OCI-LY7 (cell line): ENCODE data around the gene C6orf141. TPM values are rescaled to one million over a fixed set of nuclear protein-coding genes. Genes with fewer than 3 reads are reported as not detected.

Experiments used
- BruUV-seq: library from RNA; stranded (reverse); fragments of 400-500 nt; replicated peaks from 2 replicates; lab custom pipeline; 2021; lab: Mats Ljungman, UMichigan
- CTCF ChIA-PET: fragments of 300-600 bp; sonication (Branson Sonifier 250); formaldehyde crosslinking; loops from one replicate; lab custom pipeline; 2022; ENCODE audit warnings: antibody characterized with exemption; ENCODE audit not compliant: unreplicated experiment; lab: Charles Lee
- POLR2A ChIA-PET: fragments of 300-600 bp; sonication (Branson Sonifier 250); formaldehyde crosslinking; loops from one replicate; lab custom pipeline; 2022; ENCODE audit warnings: antibody characterized with exemption; lab: Charles Lee
- DNase-seq: peaks from one replicate; pipeline ENCODE4 v3.0.0-alpha.2; 2015; ENCODE audit warnings: low spot score
- H2AFZ ChIP-seq: fragments of 200-600 bp; sonication (generic), shearing (Covaris generic); 2 replicates; pipeline ENCODE4 v1.6.1; 2014; ENCODE audit warnings: mild to moderate bottlenecking, antibody characterized with exemption, low read length, moderate library complexity
- H3K27ac ChIP-seq: fragments of 200-600 bp; sonication (generic); 2 replicates; pipeline ENCODE4 v1.5.1; 2014; ENCODE audit warnings: mixed run types, low read depth, mild to moderate bottlenecking, moderate library complexity, low read length, inconsistent platforms; ENCODE audit not compliant: poor library complexity, severe bottlenecking
- H3K36me3 ChIP-seq: fragments of 200-600 bp; sonication (generic); 2 replicates; pipeline ENCODE4 v1.6.1; 2014; ENCODE audit warnings: mild to moderate bottlenecking, antibody characterized with exemption, low read length, moderate library complexity, mixed read lengths; ENCODE audit not compliant: insufficient read depth
- H3K4me1 ChIP-seq: fragments of 200-600 bp; sonication (generic); 2 replicates; pipeline ENCODE4 v1.5.1; 2014; ENCODE audit warnings: mild to moderate bottlenecking, low read length; ENCODE audit not compliant: insufficient read depth, poor library complexity, severe bottlenecking
- H3K4me2 ChIP-seq: fragments of 200-600 bp; sonication (generic); 2 replicates; pipeline ENCODE4 v1.6.1; 2014; ENCODE audit warnings: mild to moderate bottlenecking, low read length
- H3K4me3 ChIP-seq: fragments of 200-600 bp; sonication (generic); 2 replicates; pipeline ENCODE4 v1.5.1; 2014; ENCODE audit warnings: mild to moderate bottlenecking, low read depth, low read length; ENCODE audit not compliant: poor library complexity, severe bottlenecking
- H3K79me2 ChIP-seq: fragments of 200-600 bp; sonication (generic); 2 replicates; pipeline ENCODE4 v1.6.1; 2016; ENCODE audit warnings: low read depth, mild to moderate bottlenecking, low read length, moderate library complexity, mixed read lengths; ENCODE audit not compliant: insufficient read depth
- H3K9me2 ChIP-seq: fragments of 200-600 bp; sonication (generic); 2 replicates; pipeline ENCODE4 v1.6.1; 2016; ENCODE audit warnings: mild to moderate bottlenecking, low read length, mixed read lengths; ENCODE audit not compliant: insufficient read depth
- H3K9me3 ChIP-seq: fragments of 200-600 bp; sonication (generic); 2 replicates; pipeline ENCODE4 v1.6.1; 2014; ENCODE audit warnings: mild to moderate bottlenecking, mixed run types, low read length, mixed read lengths
- H4K20me1 ChIP-seq: fragments of 200-600 bp; sonication (generic); 2 replicates; pipeline ENCODE4 v1.6.1; 2014; ENCODE audit warnings: mild to moderate bottlenecking, antibody characterized with exemption, low read length, moderate library complexity, mixed read lengths; ENCODE audit not compliant: insufficient read depth
- CTCF ChIP-seq: fragments of 200-600 bp; sonication (generic); conservative IDR thresholded peaks from 2 replicates; pipeline ENCODE4 v1.5.1; 2014; ENCODE audit warnings: mild to moderate bottlenecking, antibody characterized with exemption, low read length, moderate library complexity, mixed read lengths
- EZH2phosphoT487 ChIP-seq: fragments of 200-600 bp; sonication (generic); IDR thresholded peaks from 2 replicates; pipeline ENCODE4 v1.6.1; 2018; ENCODE audit warnings: low read depth, borderline replicate concordance, mild to moderate bottlenecking, mixed run types, antibody characterized with exemption, low read length, moderate library complexity, mixed read lengths
- intact Hi-C: fragments of 100-400 bp; cut with micrococcal nuclease; formaldehyde crosslinking; loops from one replicate; pipeline ENCODE4 v1.10.0; 2022; ENCODE audit not compliant: unreplicated experiment
- total RNA-seq, 2 experiments: library from RNA; depleted of rRNA in 1 of 2; stranded (reverse); fragments of >200 nt in 1 of 2; shearing (Covaris generic) in 1 of 2; gene quantifications; 2 replicates each; pipeline ENCODE4 v1.2.3, GENCODE V29; 2014 to 2022

Gene C6orf141
- total RNA-seq, 2 experiments from 2014 or later, result not detected

- no peaks in the 10 kb centered on the region for H4K20me1 ChIP-seq
- DNase-seq, result no peak
- CTCF ChIA-PET, result no interaction called here
- no peaks in the 10 kb centered on the region for H3K36me3 ChIP-seq
- H3K4me2 ChIP-seq, result no peak overlapping the region
- H3K27ac ChIP-seq, result no peak overlapping the region
- POLR2A ChIA-PET, result no interaction called here
- no peaks in the 10 kb centered on the region for H3K9me2 ChIP-seq
- no peak for TF ChIP-seq EZH2phosphoT487
- H3K4me3 ChIP-seq, result no peak overlapping the region
- BruUV-seq, result no TSS peak
- no peak overlapping the region for H2AFZ ChIP-seq
- no peaks in the 10 kb centered on the region for H3K9me3 ChIP-seq
- intact Hi-C loops, result no loop called here
- no peaks in the 10 kb centered on the region for H3K79me2 ChIP-seq
- H3K4me1 ChIP-seq, result no peaks in the 10 kb centered on the region
Observed at GRCh38 chr6:49509342-49509741, 41.1 kb upstream of the C6orf141 start.

- no peak overlapping the region for H3K4me2 ChIP-seq
- no peaks in the 10 kb centered on the region for H3K79me2 ChIP-seq
- H4K20me1 ChIP-seq, result no peaks in the 10 kb centered on the region
- no TSS peak for BruUV-seq
- no peak overlapping the region for H3K4me3 ChIP-seq
- H2AFZ ChIP-seq, result no peak overlapping the region
- intact Hi-C loops, result no loop called here
- CTCF ChIA-PET, result no interaction called here
- H3K27ac ChIP-seq, result no peak overlapping the region
- H3K9me2 ChIP-seq, result no peaks in the 10 kb centered on the region
- TF ChIP-seq CTCF (no peak), EZH2phosphoT487 (no peak)
- no peaks in the 10 kb centered on the region for H3K36me3 ChIP-seq
- POLR2A ChIA-PET, result no interaction called here
- no peak for DNase-seq
- H3K9me3 ChIP-seq, result no peaks in the 10 kb centered on the region
- no peaks in the 10 kb centered on the region for H3K4me1 ChIP-seq
Observed at GRCh38 chr6:49513153-49513989, 37.1 kb upstream of the C6orf141 start.

GRCh38 chr6:49514571-49515484 is 35.6 kb upstream of the C6orf141 start:
- no peak for DNase-seq
- Histone ChIP-seq H3K9me3 (no peaks in the 10 kb centered on the region), H3K36me3 (no peaks in the 10 kb centered on the region), H3K4me2 (no peak overlapping the region), H3K27ac (no peak overlapping the region), H3K4me1 (no peaks in the 10 kb centered on the region), H2AFZ (no peak overlapping the region), H3K9me2 (no peaks in the 10 kb centered on the region), H4K20me1 (no peaks in the 10 kb centered on the region), H3K4me3 (no peak overlapping the region), H3K79me2 (no peaks in the 10 kb centered on the region)
- CTCF ChIA-PET, result no interaction called here
- POLR2A ChIA-PET, result no interaction called here
- no peak for TF ChIP-seq EZH2phosphoT487
- TF ChIP-seq CTCF, result no peak
- intact Hi-C loops, result no loop called here
- no TSS peak for BruUV-seq
